ENCODE results near the gene PPP1R1A.

DNA sequence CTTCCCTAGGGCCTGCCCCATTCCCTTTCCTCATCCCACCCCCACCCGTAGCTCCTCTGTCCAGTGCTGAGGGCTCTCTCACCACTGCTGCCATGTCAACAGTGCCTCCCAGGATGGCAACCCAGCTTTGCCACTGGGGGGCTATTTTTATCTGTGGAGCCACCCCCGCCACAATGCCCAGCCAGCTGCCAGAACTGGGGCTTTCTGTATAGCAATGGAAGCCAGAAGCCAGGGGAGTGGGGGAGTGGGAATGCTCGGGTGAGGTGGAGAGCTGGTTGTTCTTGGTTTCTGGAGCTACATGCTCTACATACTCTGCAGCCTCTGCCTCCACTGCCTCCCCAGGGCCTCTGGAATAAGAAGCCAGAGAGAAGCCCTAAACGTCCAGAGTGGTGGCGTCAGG lies 30.1 kb downstream of the PPP1R1A start:
- TF ChIP-seq, protein P1, sequence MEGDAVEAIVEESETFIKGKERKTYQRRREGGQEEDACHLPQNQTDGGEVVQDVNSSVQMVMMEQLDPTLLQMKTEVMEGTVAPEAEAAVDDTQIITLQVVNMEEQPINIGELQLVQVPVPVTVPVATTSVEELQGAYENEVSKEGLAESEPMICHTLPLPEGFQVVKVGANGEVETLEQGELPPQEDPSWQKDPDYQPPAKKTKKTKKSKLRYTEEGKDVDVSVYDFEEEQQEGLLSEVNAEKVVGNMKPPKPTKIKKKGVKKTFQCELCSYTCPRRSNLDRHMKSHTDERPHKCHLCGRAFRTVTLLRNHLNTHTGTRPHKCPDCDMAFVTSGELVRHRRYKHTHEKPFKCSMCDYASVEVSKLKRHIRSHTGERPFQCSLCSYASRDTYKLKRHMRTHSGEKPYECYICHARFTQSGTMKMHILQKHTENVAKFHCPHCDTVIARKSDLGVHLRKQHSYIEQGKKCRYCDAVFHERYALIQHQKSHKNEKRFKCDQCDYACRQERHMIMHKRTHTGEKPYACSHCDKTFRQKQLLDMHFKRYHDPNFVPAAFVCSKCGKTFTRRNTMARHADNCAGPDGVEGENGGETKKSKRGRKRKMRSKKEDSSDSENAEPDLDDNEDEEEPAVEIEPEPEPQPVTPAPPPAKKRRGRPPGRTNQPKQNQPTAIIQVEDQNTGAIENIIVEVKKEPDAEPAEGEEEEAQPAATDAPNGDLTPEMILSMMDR (IDR thresholded peaks at IDR 0.05) = no peak
- no peak for TF ChIP-seq EZH2 (IDR thresholded peaks at IDR 0.05)

Measured in neural progenitor cell (in vitro differentiated cells).